Epidermal melanocyte (primary cell): ENCODE results near the gene ZNF512B.
"Not testable (repeated sequence)": the region's sequence is repeated elsewhere in the genome, so short reads cannot be mapped to it uniquely, and the experiment has no call there.

Experiments
- DNase-seq: peaks from one replicate; pipeline ENCODE4 v3.0.0; 2011; ENCODE audit warnings: low spot score; ENCODE audit not compliant: insufficient read length

Gene ZNF512B

DNA sequence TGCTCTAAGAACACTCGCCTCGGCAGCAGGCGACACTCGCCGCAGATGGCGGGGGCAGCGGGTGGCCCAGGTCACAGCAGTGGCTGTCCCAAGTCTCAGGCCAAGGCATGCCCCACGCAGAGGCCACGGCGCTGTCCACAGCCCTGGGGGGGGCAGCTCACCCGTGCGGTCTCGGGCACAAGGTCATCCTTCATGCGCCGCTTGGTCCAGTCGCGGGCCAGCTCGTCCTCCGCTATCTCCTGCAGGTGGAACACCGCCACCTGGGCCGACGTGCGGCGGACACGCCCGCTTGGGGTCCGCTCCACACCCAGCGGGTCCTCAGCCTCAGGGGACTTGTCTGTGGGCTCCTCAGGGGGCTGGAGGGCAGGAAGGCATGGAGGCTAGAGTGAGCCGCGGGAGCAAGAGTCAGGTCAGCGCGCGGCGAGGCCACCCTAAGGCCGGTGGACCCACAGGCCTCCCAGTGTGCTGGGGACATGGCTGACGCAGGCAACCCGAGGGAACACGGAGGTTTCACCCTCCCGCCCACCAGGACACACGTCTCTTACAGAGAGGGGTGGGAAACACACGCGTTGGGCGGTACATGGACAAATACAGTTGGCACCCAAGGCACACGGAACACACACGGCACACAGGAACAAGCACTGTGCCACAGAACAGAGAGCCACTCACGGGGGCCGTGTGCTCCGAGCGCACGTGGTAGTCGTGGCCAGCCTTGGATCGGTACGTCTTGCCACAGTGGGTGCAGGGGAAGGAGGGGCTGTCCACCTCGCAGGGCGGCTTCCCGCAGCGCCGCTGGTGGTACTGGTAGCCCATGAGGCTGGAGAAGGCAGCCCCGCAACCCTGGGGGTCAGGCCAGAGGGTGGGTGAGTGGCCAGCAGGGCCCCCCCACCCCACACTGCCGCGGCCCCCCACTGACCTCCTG, 7.0 kb downstream of the ZNF512B start:
- DNase-seq = no peak

DNA sequence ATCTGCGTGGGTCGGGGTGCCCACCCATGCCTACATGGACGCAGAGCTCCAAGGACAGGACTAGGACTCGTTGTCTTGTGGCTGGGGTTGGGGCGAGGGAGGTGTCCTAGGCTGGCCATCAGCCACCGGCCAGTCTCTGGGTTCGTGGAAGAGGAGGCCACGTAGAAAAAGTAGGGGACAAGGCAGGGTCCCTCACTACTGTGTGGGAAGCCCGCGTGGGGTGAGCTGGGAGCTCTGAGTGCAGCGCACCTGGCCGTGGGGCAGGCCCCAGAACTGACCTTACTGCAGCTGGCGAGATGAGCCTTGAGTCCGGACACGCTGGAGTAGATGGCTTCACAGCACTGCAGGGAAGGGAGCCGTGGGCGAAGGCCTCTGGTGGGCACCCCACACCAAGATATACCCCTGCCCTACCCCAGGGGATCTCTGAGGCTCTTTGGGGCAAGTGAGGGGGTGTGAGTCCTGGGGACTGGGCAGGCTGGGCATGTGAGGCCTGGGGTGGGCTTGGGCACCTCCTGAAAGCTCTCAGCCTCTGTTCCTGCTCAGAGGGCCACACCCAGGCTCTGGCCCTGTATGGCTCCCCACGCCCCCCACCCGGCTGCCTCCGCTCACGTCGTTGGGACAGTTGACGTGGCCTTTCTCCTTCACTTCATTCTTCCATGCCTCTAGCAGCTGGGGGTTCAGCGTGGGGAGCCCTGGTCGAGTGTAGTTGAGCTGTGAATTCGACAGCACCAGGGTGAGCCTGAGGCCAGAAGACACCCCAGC, 7.9 kb downstream of the ZNF512B start:
- no peak for DNase-seq

DNA sequence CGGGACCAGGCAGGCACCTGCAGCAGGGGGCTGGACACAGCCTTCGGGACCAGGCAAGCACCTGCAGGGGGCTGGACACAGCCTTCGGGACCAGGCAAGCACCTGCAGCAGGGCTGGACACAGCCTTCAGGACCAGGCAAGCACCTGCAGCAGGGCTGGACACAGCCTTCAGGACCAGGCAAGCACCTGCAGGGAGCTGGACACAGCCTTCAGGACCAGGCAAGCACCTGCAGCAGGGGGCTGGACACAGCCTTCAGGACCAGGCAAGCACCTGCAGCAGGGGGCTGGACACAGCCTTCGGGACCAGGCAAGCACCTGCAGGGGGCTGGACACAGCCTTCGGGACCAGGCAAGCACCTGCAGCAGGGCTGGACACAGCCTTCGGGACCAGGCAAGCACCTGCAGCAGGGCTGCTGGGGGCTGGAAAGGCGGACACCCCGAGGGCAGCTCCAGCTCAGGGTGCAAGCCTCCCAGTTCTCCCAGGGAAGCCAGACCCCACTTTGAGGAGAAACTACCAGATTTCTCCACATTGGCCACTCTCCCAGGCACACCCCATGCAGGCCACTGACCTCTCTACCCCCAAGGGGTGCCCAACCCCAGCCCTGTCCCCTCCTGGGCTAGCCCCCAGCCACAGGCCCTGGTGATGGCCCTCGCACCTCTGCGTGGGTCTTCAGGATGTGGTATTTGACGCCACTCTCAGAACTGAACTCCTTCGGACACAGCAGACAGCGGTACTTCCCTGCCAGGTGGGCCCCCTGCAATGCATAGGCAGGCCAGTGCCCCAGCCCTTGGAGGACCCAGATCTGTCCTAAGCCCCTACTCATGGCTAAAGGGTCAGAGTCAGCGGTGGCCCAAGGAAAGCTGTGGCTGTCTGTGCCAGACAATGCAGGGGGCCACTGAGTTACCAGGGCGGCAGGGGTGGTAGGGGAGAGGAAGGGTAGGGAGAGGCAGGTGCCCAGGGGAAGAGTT, 8.8 kb downstream of the ZNF512B start:
- DNase-seq = not testable (repeated sequence)

DNA sequence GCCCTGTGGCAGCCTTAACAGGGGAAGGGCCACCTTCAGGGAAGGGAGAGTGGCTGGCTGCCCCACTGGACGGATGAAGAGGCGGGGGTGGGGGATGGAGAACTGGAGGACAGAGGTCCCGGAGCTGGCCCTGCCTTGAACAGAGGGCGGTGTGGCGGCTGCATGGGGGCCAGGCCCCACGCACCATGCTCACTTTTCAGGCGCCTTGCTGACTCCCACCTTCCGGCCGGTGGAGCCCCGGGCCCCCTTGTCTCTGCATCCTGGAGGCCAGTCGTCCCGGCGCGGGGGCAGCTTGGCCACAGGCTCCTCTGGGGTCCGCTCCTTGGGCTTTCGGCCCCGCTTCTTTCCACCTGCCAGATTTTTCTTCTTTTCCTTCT, 10.0 kb downstream of the ZNF512B start:
- DNase-seq = no peak

DNA sequence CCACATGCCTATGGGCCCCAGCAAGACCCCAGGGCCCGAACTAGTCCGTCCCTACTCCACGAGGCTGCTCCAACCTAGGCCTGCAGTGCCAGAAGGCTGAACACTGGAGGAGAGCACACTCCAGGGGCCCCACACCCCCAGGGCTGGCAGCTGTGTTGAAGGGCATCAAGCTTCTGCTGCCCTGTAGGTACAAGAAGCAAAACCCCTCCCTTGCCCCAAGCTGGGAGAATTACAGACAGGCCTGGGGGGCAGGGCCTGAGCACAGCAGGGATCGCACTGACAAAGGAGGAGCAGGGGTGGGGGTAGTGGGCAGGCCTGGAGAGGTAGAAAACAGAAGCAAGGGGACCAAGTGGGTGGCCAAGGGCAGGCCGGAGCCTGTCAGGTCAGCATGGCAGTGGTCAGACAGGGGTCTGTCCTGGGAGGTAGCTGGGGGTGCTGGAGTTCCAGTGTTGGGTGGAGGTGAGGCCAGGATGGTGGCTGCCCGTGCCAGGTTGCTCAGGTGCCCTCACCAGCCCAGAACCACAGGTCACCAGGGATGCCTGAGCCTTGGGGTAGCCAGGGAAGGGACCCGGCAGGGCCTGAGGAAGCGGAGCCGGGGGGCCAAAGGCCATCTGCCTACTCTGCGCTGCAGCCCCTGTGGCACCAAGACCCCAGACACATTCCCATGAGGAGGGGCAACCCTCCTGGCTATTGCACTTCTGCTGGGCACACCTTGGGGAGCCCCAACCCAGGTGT, 10.6 kb downstream of the ZNF512B start:
- DNase-seq = no peak

DNA sequence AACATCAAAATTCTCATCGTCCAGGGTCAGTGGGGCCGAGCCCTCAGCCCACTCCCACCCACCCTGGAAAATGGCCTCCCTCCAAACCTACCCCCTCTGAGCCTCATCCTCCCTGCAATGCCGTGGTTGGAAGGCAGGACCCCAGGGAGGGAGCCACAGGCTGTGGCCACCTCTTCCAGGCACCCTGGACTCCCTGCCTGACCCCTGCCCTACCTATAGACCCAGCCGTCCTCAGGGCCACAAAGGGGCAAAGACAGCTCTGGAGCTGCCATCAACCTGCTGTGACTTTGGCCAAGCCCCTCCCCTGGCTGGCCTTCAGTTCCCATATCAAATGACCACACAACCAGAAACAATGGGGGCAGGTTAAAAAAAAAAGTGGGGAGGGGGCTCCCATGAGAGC, 11.3 kb downstream of the ZNF512B start:
- DNase-seq = no peak

DNA sequence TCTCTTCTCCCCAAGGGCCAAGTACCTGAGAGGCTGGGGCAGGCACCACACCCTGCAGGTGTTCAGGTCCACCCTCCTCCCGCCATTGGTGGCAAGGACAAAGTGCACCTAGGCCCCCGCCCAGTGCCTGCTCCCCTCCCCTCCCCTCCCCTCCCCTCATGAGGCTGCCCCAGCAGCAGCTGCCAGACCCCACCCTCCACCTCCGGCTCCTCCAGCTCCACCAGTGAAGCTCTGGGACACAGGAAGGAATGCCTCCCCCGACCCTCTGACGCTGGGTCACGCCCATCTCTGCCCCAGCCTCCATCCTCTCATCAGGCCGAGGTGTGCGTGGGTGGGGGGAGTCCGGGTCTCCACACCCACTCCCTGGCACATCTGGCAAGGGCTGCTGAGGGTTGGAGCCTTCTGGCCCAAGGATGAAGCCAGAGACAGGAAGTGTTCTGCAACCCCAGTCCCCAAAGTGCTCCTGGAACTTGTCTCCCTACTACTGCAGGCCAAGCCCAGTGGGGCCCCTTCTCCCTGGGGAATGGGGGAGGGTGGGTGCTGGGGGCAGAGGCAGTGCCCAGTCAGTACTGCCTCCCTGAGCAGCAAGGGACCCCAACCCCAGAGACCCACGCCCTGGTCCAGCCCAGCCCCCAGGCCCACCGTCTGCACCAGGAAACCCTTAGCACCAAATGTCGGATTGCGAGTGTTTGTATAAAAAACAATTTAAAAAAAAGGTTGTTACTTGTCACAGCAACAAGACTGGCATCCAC, 11.9 kb downstream of the ZNF512B start:
- DNase-seq = no peak

DNA sequence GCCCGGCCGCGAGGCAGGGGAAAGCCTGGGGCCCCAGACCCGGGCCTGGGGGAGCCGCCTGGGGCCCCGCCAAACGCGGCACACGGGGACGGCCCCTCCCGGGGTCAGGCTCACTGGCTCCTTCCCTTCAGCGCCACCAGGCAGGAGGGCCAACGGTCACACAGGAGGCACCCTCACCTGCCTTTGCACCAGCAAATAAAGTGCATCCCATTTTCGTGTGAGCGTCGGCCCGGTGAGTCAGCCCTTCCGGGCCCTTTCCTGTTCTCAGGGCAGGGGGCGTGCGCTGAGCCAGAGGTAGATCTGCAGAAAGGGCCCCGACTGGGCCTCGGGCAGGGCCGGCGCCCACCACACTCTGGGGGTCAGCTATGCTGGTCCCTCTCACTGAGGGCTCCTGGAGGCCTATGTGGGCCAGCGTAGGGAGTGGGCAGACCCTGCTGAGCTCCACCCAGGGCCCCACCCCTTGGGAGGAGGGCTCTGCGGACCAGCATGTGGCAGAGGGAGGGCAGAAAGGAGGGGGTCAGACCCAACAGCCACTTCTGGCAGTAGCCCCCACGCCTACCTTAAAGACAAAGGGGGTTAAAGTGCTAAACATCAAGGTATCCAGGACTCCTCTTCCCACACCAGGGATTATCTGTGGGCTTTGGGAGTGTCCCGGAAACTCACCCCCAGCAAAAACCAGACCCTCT, 12.6 kb downstream of the ZNF512B start:
- DNase-seq = peak; percentile 98

DNA sequence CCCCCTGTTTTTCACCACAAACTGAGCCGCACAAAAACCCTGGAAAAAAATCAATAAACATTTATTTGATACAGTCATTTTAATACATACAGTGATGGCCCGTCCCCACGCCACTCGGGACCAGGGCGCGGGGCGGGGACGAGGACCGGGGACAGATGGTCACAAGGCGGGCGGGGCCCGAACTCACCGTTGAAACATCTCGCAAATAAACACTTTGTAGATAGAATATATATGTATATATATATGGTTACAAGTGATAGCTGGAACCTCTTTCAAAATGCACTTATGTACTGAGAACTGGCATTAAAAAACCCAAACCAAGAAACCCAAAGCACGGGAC, 13.1 kb downstream of the ZNF512B start:
- no peak for DNase-seq

DNA sequence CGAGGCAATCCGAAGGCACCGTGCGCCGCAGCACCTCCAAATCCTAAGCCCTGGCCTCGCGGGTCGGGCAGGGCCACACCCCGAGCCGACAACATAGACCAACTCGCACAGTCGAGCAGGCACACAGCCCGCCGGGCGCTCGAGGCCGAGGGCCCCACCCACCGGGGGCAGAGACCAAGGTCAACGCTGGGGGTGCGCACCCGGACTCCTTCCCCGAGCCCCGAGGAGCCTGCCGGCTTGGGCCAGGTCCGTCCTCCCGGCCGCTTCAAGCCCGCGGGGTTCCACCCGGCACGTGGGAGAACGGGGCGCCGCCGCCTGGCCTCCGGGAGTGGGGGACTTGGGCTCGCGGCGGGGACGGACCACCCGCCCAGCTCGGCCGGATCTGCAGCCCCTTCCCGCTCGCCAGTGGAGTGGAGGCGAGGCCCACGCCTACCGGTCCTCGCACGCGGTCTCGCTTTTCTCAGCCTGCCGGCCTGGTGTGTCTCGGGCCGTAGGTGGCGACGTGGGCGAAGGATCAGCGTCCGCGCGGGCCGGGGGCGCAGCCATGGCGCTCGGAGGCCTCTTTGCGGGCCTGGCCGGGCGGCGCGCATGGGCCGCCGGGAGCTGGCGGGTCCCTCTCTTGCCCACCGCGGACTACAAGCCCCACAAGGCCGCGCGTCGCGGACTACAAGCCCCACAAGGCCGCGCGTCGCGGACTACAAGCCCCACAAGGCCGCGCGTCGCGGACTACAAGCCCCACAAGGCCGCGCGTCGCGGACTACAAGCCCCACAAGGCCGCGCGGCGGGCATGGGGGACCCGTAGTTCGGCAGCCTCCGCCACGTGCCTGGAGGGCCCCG, 13.7 kb downstream of the ZNF512B start, which contains the start of gene UCKL1:
Gene UCKL1 (minus strand): TSS at position 590 of the 837 bp plus-strand sequence. CDS start 44 bp downstream, at position 546.
- DNase-seq = peak; percentile 97

DNA sequence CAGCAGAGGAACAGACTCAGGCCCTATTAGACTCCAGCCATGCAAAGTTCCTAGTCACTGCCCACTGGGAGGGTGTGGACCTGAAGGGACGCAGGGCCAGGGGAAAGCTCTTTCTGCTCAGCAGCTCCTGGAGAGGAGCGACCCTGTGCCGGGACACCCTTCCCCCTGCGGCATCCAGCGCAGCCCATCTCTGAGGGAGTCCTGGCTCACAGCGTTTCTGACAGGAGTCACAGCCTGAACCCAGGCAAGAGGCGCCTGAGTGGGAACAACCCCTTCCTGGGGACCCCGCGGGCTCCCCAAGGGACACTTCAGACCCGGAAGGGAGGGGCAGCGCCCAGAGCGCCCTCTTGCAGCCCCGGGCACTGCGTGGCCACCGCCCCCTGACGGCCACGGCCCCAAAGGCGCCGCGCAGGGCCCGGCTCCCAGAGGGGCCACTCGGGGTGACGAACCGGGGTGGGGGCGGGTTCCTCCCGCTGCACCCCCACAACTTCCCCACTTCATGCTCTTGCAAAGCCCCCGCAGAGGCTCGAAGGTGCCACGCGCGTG, 14.4 kb downstream of the ZNF512B start:
- DNase-seq = peak; percentile 60

DNA sequence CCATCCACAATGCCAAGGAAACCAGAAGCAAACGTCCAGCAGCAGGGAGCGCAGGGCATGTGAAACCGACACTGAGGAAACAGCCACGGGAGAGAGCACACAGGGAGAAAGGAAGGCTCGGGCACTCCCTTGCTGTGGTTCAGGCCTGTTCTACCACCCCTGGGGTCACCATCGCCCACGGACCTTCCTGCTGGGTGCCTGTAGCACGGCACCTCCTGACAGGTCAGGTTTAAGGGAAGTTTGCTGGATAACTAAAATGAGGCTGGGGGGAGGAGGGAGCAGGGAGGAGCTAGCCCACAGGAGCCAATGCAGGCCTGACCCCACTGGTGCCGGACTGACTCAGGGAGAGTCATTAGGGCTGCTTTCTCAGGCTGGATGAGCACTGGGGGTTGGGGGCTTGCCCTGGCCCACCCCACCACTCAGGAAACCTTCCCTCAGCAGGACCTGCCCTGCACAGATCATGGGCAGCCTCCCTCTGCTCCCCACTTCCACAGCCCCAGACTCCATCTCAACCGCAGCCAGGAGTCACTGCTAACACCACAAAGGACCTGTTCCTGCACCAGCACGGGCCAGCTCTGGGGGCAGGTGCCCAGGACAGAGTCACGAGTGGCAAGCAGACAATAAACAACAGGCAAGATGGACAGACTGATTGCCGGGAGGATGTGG, 15.8 kb downstream of the ZNF512B start:
- DNase-seq = no peak

DNA sequence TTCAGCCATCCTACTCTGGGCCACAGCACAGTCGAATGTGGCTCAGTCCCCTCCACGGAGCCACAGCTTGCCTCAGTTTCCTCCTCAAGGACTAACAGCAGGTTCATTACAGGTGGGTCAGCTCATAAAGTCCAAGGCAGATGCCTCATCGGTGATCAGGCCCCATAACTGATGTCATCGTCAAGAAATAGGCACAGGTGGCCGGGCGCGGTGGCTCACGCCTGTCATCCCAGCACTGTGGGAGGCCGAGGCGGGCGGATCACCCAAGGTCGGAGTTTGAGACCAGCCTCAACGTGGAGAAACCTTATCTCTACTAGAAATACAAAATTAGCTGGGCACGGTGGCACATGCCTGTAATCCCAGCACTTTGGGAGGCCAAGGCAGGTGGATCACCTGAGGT, 17.0 kb downstream of the ZNF512B start:
- no peak for DNase-seq

DNA sequence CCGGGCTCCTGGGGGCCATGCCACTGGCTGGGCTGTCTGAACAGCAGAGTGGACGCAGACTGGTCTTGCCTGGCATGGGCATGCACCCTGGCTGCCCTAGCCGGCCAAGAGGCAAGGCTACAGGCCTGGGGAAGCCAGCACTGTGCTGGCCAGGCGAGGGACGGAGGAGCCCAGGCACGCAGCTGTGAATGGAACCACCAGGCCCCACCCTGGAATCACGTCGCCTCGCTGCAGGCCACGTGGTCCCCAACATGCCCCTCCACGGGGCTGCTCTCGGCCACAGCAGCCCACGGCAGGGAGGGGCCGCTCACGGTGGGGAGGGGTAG, 17.6 kb downstream of the ZNF512B start:
- no peak for DNase-seq

DNA sequence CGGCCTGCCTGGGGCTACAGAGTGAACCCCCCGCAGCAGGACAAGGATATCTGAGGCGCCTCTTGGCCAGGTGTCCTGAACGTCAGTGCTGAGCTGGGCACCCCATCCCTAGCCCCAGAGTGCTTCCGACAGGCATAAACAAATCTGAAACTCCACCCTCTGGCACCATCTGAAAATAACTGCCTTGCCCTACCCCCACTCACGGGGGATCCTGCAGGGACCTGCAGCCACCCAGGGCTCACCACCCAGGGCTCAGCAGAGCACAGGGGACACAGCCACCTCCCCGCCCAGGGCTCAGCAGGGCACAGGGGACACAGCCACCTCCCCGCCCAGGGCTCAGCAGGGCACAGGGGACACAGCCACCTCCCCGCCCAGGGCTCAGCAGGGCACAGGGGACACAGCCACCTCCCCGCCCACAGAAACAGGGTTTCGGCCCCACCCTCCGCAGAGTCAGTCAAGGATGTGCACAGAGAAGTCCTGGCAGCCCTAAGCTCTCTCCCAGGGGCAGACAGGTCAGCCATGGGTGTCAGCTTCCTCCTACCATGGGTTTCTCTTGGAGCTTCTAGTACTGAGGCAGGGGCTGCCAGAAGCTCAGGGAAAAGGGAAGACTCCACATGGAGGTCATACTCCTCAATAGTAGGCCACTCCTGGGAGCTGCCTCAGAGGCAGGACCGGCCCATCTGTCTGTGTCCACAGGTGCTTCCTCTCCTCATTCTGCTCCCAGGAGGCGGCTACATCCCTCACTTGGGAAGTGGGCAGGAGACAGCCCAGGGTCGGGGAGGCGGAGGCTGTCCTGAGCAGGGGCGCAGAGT, 18.1 kb downstream of the ZNF512B start:
- no peak for DNase-seq

DNA sequence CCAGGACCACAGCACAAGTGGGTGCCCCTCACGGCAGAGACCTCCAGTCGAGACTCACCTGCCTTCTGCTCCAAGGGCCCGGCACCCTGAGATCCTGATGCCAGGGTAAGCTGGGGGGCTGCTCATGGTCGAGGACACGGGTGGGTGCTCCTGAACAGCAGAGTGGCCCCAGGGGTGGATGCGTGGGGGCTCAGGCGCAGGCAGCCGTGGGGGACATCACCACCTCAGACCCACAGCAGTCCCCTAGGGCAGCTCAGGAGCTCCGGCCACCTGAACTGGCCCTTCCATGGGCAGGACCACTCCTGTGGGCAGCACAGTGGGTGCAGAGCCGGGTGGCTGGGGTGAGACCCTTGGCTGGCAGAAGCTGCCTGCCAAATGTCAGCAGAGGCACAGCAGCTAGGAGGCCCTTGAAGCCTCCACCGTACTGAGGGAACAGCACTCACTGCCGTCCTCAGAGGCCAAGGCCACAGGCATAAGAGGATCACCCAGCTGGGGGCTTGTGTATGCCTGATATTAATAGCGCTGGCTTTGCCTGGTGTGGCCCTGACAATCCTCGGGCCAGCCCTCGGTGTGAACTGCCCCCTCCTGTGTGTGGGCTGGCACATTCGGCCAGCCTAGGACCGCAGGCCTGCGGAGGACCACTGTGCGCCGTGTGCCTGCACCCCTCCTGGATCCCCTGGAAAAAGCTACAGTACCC, 18.9 kb downstream of the ZNF512B start:
- no peak for DNase-seq
